H9 (cell line): ENCODE results near the gene WDR27. TPM values are rescaled to one million over a fixed set of nuclear protein-coding genes. Genes with fewer than 3 reads are reported as not detected.

Source experiments
- DNase-seq: peaks from one replicate; pipeline ENCODE4 v3.0.0-alpha.2; 2017
- H2AFZ ChIP-seq: one replicate; pipeline ENCODE4 v1.6.1; 2013; ENCODE audit warnings: mild to moderate bottlenecking, low read length, control low read depth, moderate library complexity
- H2AK5ac ChIP-seq: 2 replicates; pipeline ENCODE4 v1.6.1; 2013; ENCODE audit warnings: low read length, control low read depth, mixed read lengths; ENCODE audit not compliant: insufficient read length
- H2BK120ac ChIP-seq: one replicate; pipeline ENCODE4 v1.6.1; 2013; ENCODE audit warnings: low read depth, mild to moderate bottlenecking, low read length, control low read depth, inconsistent platforms; ENCODE audit not compliant: poor library complexity, severe bottlenecking
- H2BK12ac ChIP-seq: 2 replicates; pipeline ENCODE4 v1.6.1; 2013; ENCODE audit warnings: low read length, control low read depth, mixed read lengths, low read depth; ENCODE audit not compliant: insufficient read length
- H2BK15ac ChIP-seq: 2 replicates; pipeline ENCODE4 v1.6.1; 2013; ENCODE audit warnings: low read depth, low read length, control low read depth
- H2BK20ac ChIP-seq: one replicate; pipeline ENCODE4 v1.6.1; 2013; ENCODE audit warnings: low read depth, mild to moderate bottlenecking, low read length, control low read depth, inconsistent platforms; ENCODE audit not compliant: poor library complexity, severe bottlenecking
- H2BK5ac ChIP-seq: 2 replicates; pipeline ENCODE4 v1.6.1; 2013; ENCODE audit warnings: low read length, control low read depth, mixed read lengths; ENCODE audit not compliant: insufficient read length
- H3K14ac ChIP-seq: 2 replicates; pipeline ENCODE4 v1.6.1; 2013; ENCODE audit warnings: low read length, control low read depth; ENCODE audit not compliant: insufficient read depth
- H3K18ac ChIP-seq: 2 replicates; pipeline ENCODE4 v1.6.1; 2013; ENCODE audit warnings: low read depth, mild to moderate bottlenecking, mixed read lengths, low read length, control low read depth; ENCODE audit not compliant: insufficient read length
- H3K23ac ChIP-seq: 2 replicates; pipeline ENCODE4 v1.6.1; 2013; ENCODE audit warnings: low read length, control low read depth, mixed read lengths, low read depth; ENCODE audit not compliant: insufficient read length
- H3K23me2 ChIP-seq: 2 replicates; pipeline ENCODE4 v1.6.1; 2013; ENCODE audit warnings: low read depth, mild to moderate bottlenecking, mixed read lengths, low read length, control low read depth; ENCODE audit not compliant: insufficient read length, poor library complexity, severe bottlenecking
- H3K27ac ChIP-seq: 2 replicates; pipeline ENCODE4 v1.5.1; 2013; ENCODE audit warnings: low read length, control low read depth, mixed read lengths, low read depth; ENCODE audit not compliant: insufficient read length
- H3K27me3 ChIP-seq: 2 replicates; pipeline ENCODE4 v1.6.1; 2013; ENCODE audit warnings: low read length, control low read depth, inconsistent platforms; ENCODE audit not compliant: insufficient read depth
- H3K4ac ChIP-seq: 2 replicates; pipeline ENCODE4 v1.6.1; 2013; ENCODE audit warnings: low read depth, mild to moderate bottlenecking, control low read depth, inconsistent platforms, low read length, moderate library complexity
- H3K4me1 ChIP-seq: 2 replicates; pipeline ENCODE4 v1.6.1; 2013; ENCODE audit warnings: low read length, control low read depth, inconsistent platforms; ENCODE audit not compliant: insufficient read depth
- H3K4me2 ChIP-seq: 2 replicates; pipeline ENCODE4 v1.6.1; 2013; ENCODE audit warnings: low read length, control low read depth, mixed read lengths; ENCODE audit not compliant: insufficient read length, insufficient read depth
- H3K56ac ChIP-seq: 2 replicates; pipeline ENCODE4 v1.6.1; 2013; ENCODE audit warnings: low read depth, mild to moderate bottlenecking, mixed read lengths, low read length, control low read depth; ENCODE audit not compliant: insufficient read length
- H3K79me1 ChIP-seq: 2 replicates; pipeline ENCODE4 v1.6.1; 2013; ENCODE audit warnings: low read depth, mild to moderate bottlenecking, moderate library complexity, low read length, control low read depth, inconsistent platforms; ENCODE audit not compliant: insufficient read depth, poor library complexity, severe bottlenecking
- H3K79me2 ChIP-seq: 2 replicates; pipeline ENCODE4 v1.6.1; 2013; ENCODE audit warnings: low read length, control low read depth, inconsistent platforms; ENCODE audit not compliant: insufficient read depth
- H3K9ac ChIP-seq: 2 replicates; pipeline ENCODE4 v1.6.1; 2013; ENCODE audit warnings: low read length, control low read depth, mixed read lengths; ENCODE audit not compliant: insufficient read length; ENCODE audit errors: extremely low read depth
- H3K9me3 ChIP-seq: one replicate; pipeline ENCODE4 v1.6.1; 2013; ENCODE audit warnings: low read depth, low read length, inconsistent platforms; ENCODE audit not compliant: control insufficient read depth
- H3T11ph ChIP-seq: one replicate; pipeline ENCODE4 v1.6.1; 2013; ENCODE audit warnings: mild to moderate bottlenecking, low read length, control low read depth, inconsistent platforms
- H4K20me1 ChIP-seq: one replicate; pipeline ENCODE4 v1.6.1; 2013; ENCODE audit not compliant: control insufficient read depth, insufficient read length, insufficient read depth
- H4K5ac ChIP-seq: 2 replicates; pipeline ENCODE4 v1.6.1; 2013; ENCODE audit warnings: low read depth, mild to moderate bottlenecking, mixed read lengths, low read length, control low read depth; ENCODE audit not compliant: insufficient read length
- H4K8ac ChIP-seq: replicated peaks from 2 replicates; pipeline ENCODE4 v1.6.1; 2013; ENCODE audit warnings: low read length, control low read depth, mixed read lengths, low read depth; ENCODE audit not compliant: insufficient read length
- H4K91ac ChIP-seq: 2 replicates; pipeline ENCODE4 v1.6.1; 2013; ENCODE audit warnings: low read depth, mild to moderate bottlenecking, moderate library complexity, mixed read lengths, low read length, control low read depth; ENCODE audit not compliant: insufficient read length
- H3K27ac Mint-ChIP-seq, 3 experiments: 2 replicates in 2 of 3; 3 replicates in 1 of 3; pipeline ENCODE4 v1.8.0; 2020 to 2021; ENCODE audit warnings: mixed read lengths in 3 of 3, mild to moderate bottlenecking in 1 of 3, moderate library complexity in 1 of 3
- H3K27me3 Mint-ChIP-seq: 2 replicates; pipeline ENCODE4 v1.8.0; 2021; ENCODE audit warnings: low read depth, mild to moderate bottlenecking, moderate library complexity, mixed read lengths
- H3K36me3 Mint-ChIP-seq, 3 experiments: 2 replicates in 2 of 3; 3 replicates in 1 of 3; pipeline ENCODE4 v1.8.0; 2020 to 2021; ENCODE audit warnings: low read depth in 3 of 3, mixed read lengths in 3 of 3; ENCODE audit not compliant: insufficient read depth in 1 of 3
- H3K4me1 Mint-ChIP-seq, 2 experiments: 2 replicates each; pipeline ENCODE4 v1.8.0; 2020; ENCODE audit warnings: mixed read lengths in 2 of 2
- H3K4me3 Mint-ChIP-seq, 2 experiments: 2 replicates in 1 of 2; 3 replicates in 1 of 2; pipeline ENCODE4 v1.8.0; 2020 to 2021; ENCODE audit warnings: mild to moderate bottlenecking in 2 of 2, mixed read lengths in 2 of 2, moderate library complexity in 1 of 2
- H3K9me3 Mint-ChIP-seq, 2 experiments: 2 replicates in 1 of 2; 3 replicates in 1 of 2; pipeline ENCODE4 v1.8.0; 2020; ENCODE audit warnings: mild to moderate bottlenecking in 2 of 2, mixed read lengths in 2 of 2, moderate library complexity in 1 of 2
- CTCF ChIP-seq: fragments of 200-600 bp; sonication (generic); conservative IDR thresholded peaks from 3 replicates; pipeline ENCODE4 v1.8.0; 2021; ENCODE audit warnings: antibody characterized with exemption, mild to moderate bottlenecking
- WGBS: extraction: QIAGEN DNeasy Blood & Tissue Kit; methylation state at CpG from one replicate; pipeline ENCODE4 v1.1.7; 2013; ENCODE audit warnings: missing lambda C conversion rate, low lambda C conversion rate, mixed read lengths; ENCODE audit not compliant: insufficient read length; ENCODE audit errors: extremely low coverage; 5-methylcytosine and 5-hydroxymethylcytosine counted together
- total RNA-seq: library from RNA; stranded (reverse); gene quantifications from 2 replicates; pipeline ENCODE4 v1.2.1, GENCODE V29; 2021

The WDR27 gene
- total RNA-seq, 1 experiment from 2014 or later, result 48.7 TPM

- Mint-ChIP-seq H3K27ac (no peak overlapping the region), H3K9me3 (peaks cover 54 to 58% of the 10 kb centered on the region in 2 experiments), H3K27me3 (peaks cover 5% of the 10 kb centered on the region; the same call in 1 of the 2 replicates), H3K4me1 (no peaks in the 10 kb centered on the region; a peak in 1 of 4 replicates), H3K4me3 (no peak overlapping the region), H3K36me3 (peaks cover 16 to 39% (median 30%) of the 10 kb centered on the region in 3 experiments)
- Histone ChIP-seq H2BK12ac (no peak overlapping the region), H3K23ac (no peak overlapping the region), H3K4me2 (no peak overlapping the region), H3K27me3 (no peaks in the 10 kb centered on the region), H3K23me2 (no peaks in the 10 kb centered on the region), H3K14ac (no peak overlapping the region), H2AK5ac (no peak overlapping the region), H3K18ac (no peak overlapping the region), H3K9me3 (peaks cover 11% of the 10 kb centered on the region), H4K91ac (no peak overlapping the region), H3K79me1 (no peaks in the 10 kb centered on the region), H3K27ac (no peak overlapping the region), H2BK20ac (no peak overlapping the region), H3T11ph (no peak overlapping the region), H3K4ac (no peak overlapping the region), H2AFZ (no peak overlapping the region), H4K8ac (no peak overlapping the region), H2BK15ac (no peak overlapping the region), H3K9ac (no peak overlapping the region), H4K5ac (no peak overlapping the region), H2BK120ac (no peak overlapping the region), H4K20me1 (no peaks in the 10 kb centered on the region), H3K79me2 (no peaks in the 10 kb centered on the region), H3K56ac (no peak overlapping the region), H2BK5ac (no peak overlapping the region), H3K4me1 (no peaks in the 10 kb centered on the region)
- WGBS, result no CpG with 5 or more reads among the region's 4 CpGs
- no peak for TF ChIP-seq CTCF
- DNase-seq, result no peak
Measured at GRCh38 chr6:169415179-169415578, 286.6 kb downstream of the WDR27 start.
